Transverse colon (tissue), 3 donors: ENCODE results near the gene SMTNL2.

Experiments
- CTCF ChIP-seq, 5 experiments: fragments of 200-600 bp in 3 of 5; fragments of 450-650 bp in 2 of 5; sonication (generic) in 3 of 5; IDR thresholded peaks; 1 replicate in 2 of 5; 2 replicates in 3 of 5; pipeline ENCODE4 v1.5.1; 2016 to 2017; ENCODE audit warnings: antibody characterized with exemption in 5 of 5, inconsistent platforms in 3 of 5, mild to moderate bottlenecking in 2 of 5, moderate library complexity in 1 of 5
- EP300 ChIP-seq: sonication (generic); formaldehyde crosslinking; IDR thresholded peaks from one replicate; pipeline ENCODE4 v1.6.1; 2017; ENCODE audit warnings: antibody characterized with exemption, low read depth

- TF ChIP-seq CTCF (IDR thresholded peaks at IDR 0.05) (no peak), EP300 (no peak)
These were observed 49.2 kb upstream of the SMTNL2 start for GRCh38 chr17:4534928-4535666.
